Tibial artery (tissue), 4 donors: ENCODE data around the gene DNM3.
A peak's percentile ranks its signal among the peaks of the same experiment; 100 is the strongest.

ENCODE experiments used
- DNase-seq, 2 donors: peaks; one replicate each; pipeline ENCODE4 v3.0.0-alpha.2; 2019
- H3K27ac ChIP-seq, 2 donors: fragments of 200-600 bp; sonication (generic) in 1 of 2; 1 replicate in 1 of 2; 2 replicates in 1 of 2; pipeline ENCODE4 v1.5.1; 2018 to 2019; ENCODE audit warnings: mild to moderate bottlenecking in 1 of 2
- H3K27me3 ChIP-seq, 2 donors: fragments of 200-600 bp; sonication (generic) in 1 of 2; one replicate each; pipeline versions ENCODE4 v1.5.1 to v1.6.0; 2016 to 2019
- H3K36me3 ChIP-seq, 3 donors: fragments of 200-600 bp; sonication (generic) in 2 of 3; one replicate each; pipeline ENCODE4 v1.5.1; 2016 to 2019; ENCODE audit warnings: mild to moderate bottlenecking in 2 of 3
- H3K4me1 ChIP-seq, 4 donors: fragments of 200-600 bp; sonication (generic) in 2 of 4; 1 replicate in 3 of 4; 2 replicates in 1 of 4; pipeline ENCODE4 v1.5.1; 2016 to 2019
- H3K4me3 ChIP-seq, 2 donors: fragments of 200-600 bp; sonication (generic) in 1 of 2; 1 replicate in 1 of 2; 2 replicates in 1 of 2; pipeline ENCODE4 v1.5.1; 2018 to 2019; ENCODE audit warnings: mild to moderate bottlenecking in 2 of 2
- H3K9me3 ChIP-seq, 3 donors: fragments of 200-600 bp; sonication (generic) in 1 of 3; one replicate each; pipeline ENCODE4 v1.5.1; 2016 to 2019
- intact Hi-C: fragments of 100-400 bp; cut with DNase I; formaldehyde crosslinking; loops from one replicate; pipeline ENCODE4 v1.15.0; 2023; ENCODE audit warnings: low total_unique reads
- TF ChIP-seq, protein P1 (sequence below), 2 experiments: fragments of 200-600 bp in 1 of 2; fragments of 450-650 bp in 1 of 2; IDR thresholded peaks; one replicate each; pipeline ENCODE4 v1.5.1; 2017 to 2019; ENCODE audit warnings: antibody characterized with exemption in 2 of 2, mild to moderate bottlenecking in 1 of 2, moderate library complexity in 1 of 2

DNM3 gene

DNA sequence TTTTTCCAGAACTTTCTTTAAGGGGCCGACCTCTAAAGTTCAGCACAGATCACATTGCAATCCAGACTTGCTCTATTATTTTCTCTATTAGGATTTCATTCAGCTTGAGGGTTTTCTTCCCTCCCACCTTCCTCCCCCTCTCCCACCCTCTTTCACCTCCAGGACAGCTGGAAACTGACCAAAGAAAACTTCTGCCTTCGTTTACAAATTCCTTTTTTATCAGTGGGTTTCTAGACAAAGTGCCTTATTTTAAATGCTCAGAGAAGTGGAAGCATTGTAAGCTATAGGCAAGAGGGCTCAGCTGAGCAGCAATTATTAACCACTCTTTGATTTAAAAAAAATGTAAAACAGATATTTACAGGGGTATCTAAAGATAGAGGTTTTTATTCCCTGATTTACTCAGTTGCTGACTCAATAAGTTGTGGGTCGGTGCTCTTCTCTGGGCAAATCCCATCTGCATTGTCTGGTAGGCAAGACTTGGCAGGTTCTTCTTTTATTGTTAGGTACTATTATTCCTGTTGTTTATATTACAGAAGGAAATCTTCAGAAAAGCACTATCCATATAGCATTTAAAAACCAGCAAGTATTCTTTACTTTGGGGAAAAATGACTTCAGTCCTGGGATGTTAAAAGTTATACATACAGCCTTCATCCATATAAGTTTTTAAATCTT is 302.2 kb downstream of the DNM3 start:
- Histone ChIP-seq H3K36me3 (no peaks in the 10 kb centered on the region), H3K27ac (peak overlapping the region; percentile 82 to 88), H3K4me3 (peak overlapping the region; percentile 64 to 70), H3K4me1 (peaks cover 0 to 33% (median 0%) of the 10 kb centered on the region in 4 donors), H3K27me3 (no peaks in the 10 kb centered on the region), H3K9me3 (no peaks in the 10 kb centered on the region)
- DNase-seq: no peak
- TF ChIP-seq, protein P1, sequence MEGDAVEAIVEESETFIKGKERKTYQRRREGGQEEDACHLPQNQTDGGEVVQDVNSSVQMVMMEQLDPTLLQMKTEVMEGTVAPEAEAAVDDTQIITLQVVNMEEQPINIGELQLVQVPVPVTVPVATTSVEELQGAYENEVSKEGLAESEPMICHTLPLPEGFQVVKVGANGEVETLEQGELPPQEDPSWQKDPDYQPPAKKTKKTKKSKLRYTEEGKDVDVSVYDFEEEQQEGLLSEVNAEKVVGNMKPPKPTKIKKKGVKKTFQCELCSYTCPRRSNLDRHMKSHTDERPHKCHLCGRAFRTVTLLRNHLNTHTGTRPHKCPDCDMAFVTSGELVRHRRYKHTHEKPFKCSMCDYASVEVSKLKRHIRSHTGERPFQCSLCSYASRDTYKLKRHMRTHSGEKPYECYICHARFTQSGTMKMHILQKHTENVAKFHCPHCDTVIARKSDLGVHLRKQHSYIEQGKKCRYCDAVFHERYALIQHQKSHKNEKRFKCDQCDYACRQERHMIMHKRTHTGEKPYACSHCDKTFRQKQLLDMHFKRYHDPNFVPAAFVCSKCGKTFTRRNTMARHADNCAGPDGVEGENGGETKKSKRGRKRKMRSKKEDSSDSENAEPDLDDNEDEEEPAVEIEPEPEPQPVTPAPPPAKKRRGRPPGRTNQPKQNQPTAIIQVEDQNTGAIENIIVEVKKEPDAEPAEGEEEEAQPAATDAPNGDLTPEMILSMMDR (IDR thresholded peaks at IDR 0.05): no peak
- intact Hi-C loops: no loop called here

DNA sequence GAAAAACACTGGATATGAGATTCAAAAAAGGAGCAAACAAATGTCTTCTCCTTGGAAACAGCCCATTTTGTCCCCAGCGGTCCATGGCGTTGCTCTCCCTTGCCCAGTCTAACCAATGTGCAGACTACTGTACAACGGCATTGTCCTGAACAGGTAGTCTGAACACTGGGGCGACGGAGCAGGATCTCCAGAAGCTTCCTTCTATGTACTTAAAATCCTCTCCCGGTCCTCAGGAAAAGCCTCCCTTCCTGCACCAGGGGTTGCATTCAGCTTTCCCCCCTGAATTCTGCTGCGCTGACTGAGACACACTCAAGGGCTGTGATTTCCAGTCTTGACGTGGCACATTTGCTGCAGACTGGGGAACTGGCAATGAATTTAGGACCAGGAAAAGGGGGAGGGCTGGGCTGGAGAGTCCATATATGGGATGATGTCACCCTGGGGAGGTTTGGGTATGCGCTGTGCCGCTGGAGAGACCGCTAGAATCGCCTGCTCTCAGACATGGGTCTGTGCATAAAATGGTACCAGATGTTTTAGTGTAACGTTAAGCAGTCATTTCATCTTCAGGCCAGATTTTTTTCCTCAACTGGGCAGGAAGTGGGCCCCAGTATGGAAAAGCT is 303.3 kb downstream of the DNM3 start:
- peak; percentile 91 to 95 for DNase-seq
- Histone ChIP-seq H3K4me3 (peak overlapping the region; percentile 64 to 70), H3K9me3 (no peaks in the 10 kb centered on the region), H3K4me1 (peaks cover 0 to 23% (median 0%) of the 10 kb centered on the region in 4 donors), H3K27me3 (no peaks in the 10 kb centered on the region), H3K27ac (peak overlapping the region; percentile 82 to 88), H3K36me3 (no peaks in the 10 kb centered on the region)
- TF ChIP-seq, protein P1 (IDR thresholded peaks at IDR 0.05): peak in 1 of 2 experiments; percentile 7
- intact Hi-C loops: no loop called here

DNA sequence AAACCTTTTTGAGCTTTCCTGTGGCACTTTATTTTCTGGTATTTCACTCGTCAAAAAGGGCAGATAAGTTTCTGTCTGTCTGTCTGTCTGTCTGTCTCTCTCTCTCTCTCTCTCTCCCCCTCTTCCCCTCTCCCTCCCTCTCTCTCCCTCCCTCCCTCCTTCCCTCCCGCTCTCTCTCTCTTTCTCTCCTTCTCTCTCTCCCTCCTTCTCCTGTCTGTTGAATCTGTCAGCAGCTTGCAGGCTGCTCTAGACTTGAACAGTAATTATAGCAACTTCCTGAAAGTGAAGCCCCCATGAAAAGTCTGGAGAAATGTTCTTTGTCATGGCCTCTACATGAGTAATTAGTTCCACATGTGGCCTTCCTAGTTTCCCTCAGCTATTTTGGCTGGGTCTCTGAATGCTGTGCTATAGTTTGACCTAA is 303.9 kb downstream of the DNM3 start:
- H3K36me3 ChIP-seq: no peaks in the 10 kb centered on the region
- no peaks in the 10 kb centered on the region for H3K27me3 ChIP-seq
- TF ChIP-seq, protein P1 (IDR thresholded peaks at IDR 0.05): no peak
- DNase-seq: no peak
- H3K4me1 ChIP-seq: peaks cover 0 to 18% (median 0%) of the 10 kb centered on the region in 4 donors
- no peaks in the 10 kb centered on the region for H3K9me3 ChIP-seq
- H3K4me3 ChIP-seq: peak overlapping the region; percentile 64 to 70
- intact Hi-C loops: no loop called here
- H3K27ac ChIP-seq: peak overlapping the region; percentile 82 to 88

DNA sequence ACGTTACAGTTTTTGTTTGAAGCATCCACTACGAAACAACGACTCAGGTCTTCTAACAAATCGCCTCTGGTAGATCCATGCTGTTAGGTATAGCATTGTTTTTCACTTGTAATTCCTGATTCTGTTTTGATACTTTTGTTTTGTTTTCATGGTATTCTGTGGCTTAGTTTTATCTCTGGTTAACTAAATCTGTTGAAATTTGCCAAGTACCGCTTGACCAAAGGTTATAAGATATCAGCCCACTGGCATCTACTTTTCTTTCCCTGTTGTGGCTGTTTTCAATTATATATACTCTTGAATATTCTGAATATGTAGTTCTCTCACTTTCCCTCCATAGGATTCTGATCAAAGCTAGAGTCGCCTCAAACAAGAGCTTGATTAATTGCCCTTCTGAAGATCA is 304.4 kb downstream of the DNM3 start:
- DNase-seq: no peak
- H3K4me3 ChIP-seq: peak overlapping the region; percentile 64 to 70
- peak overlapping the region; percentile 82 to 88 for H3K27ac ChIP-seq
- H3K9me3 ChIP-seq: no peaks in the 10 kb centered on the region
- intact Hi-C loops: no loop called here
- no peaks in the 10 kb centered on the region for H3K36me3 ChIP-seq
- H3K4me1 ChIP-seq: peaks cover 0 to 14% (median 0%) of the 10 kb centered on the region in 4 donors
- TF ChIP-seq, protein P1 (IDR thresholded peaks at IDR 0.05): no peak
- H3K27me3 ChIP-seq: no peaks in the 10 kb centered on the region

DNA sequence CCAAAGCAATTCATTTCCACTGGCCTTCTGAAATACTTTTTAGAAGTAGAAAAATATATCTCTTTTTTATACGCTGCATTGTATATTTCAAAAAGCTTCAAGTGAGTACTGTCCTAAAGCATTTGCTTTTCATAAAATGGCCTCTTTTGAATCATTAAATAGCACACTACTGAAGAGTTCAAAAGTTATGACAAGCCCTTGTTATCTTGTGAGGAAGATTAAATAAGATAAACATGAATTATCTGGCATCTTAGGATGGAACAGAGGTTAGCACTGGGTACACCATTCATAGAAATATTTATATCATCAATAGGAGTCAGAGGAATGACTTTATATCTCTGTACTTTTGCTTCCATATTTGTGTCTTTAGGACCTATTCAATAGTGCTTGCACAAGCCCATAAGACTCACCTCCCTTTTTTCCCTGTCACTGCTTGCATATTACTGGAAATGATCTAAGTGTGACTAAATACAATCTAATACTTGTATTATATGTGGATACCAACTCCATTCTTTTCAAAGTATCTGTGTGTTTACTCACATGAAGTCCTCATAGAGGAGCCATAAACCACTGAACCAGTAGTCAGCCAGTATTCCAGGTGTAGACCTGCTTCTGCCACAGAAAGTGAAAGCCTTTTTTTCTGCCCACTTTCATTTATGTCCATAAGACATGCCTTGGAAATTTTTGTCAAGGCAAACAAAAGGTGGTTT is 305.0 kb downstream of the DNM3 start:
- Histone ChIP-seq H3K9me3 (no peaks in the 10 kb centered on the region), H3K36me3 (no peaks in the 10 kb centered on the region), H3K4me3 (no peak overlapping the region), H3K27ac (peak overlapping the region; percentile 82 to 88), H3K27me3 (no peaks in the 10 kb centered on the region), H3K4me1 (peaks cover 0 to 13% (median 0%) of the 10 kb centered on the region in 4 donors)
- TF ChIP-seq, protein P1 (IDR thresholded peaks at IDR 0.05): no peak
- no peak for DNase-seq
- intact Hi-C loops: no loop called here
